ENCODE results near the gene TAP1. TPM values are rescaled to one million over a fixed set of nuclear protein-coding genes. Genes with fewer than 3 reads are reported as not detected.

The TAP1 gene
- total RNA-seq, 1 donor from 2014 or later, result 28.2 TPM

DNA sequence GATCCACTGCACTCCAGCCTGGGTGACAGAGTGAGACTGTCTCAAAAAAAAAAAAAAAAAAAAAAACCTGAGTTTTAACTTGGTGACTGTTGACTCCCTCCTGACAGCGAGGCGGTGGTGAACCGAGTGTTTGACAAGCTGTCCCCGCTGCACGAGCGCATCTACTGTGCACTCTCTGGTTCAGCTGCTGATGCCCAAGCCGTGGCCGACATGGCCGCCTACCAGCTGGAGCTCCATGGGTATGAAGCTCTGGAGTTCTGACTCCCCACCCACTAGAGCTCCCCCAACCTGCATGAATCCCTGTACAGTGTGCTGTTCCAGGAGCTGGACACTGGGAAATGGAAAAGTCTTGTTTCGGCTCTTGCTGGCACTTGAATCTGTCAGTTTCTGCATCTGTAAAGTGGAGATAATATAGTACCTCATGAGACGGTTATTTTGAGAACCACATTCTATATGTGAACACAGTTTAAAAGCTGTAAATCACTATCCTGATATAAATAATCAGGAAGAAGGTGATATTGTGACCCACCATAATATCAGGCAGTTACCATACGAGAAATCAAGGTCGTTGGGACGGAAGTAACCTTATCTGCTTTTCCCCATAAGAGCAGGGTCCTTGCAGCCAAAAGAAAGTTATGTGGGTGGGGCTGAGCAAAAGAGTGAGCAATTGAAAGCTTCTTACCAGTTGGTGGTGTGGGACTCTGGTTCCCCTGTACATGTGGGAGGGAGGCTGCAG is 3.8 kb upstream of the TAP1 start:
- TF ChIP-seq, protein P1, sequence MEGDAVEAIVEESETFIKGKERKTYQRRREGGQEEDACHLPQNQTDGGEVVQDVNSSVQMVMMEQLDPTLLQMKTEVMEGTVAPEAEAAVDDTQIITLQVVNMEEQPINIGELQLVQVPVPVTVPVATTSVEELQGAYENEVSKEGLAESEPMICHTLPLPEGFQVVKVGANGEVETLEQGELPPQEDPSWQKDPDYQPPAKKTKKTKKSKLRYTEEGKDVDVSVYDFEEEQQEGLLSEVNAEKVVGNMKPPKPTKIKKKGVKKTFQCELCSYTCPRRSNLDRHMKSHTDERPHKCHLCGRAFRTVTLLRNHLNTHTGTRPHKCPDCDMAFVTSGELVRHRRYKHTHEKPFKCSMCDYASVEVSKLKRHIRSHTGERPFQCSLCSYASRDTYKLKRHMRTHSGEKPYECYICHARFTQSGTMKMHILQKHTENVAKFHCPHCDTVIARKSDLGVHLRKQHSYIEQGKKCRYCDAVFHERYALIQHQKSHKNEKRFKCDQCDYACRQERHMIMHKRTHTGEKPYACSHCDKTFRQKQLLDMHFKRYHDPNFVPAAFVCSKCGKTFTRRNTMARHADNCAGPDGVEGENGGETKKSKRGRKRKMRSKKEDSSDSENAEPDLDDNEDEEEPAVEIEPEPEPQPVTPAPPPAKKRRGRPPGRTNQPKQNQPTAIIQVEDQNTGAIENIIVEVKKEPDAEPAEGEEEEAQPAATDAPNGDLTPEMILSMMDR (IDR thresholded peaks at IDR 0.05; ENCODE audit: insufficient read depth, low read length, severe bottlenecking), result no peak
- DNase-seq (ENCODE audit: low read depth), result no peak
- no peaks in the 10 kb centered on the region for H3K27me3 ChIP-seq (ENCODE audit: control insufficient read depth, insufficient read depth, low read length)
- H3K4me3 ChIP-seq (ENCODE audit: low read depth, low read length), result no peak overlapping the region
- no peak for FAIRE-seq
- H3K36me3 ChIP-seq (ENCODE audit: control insufficient read depth, insufficient read depth, low read length), result no peaks in the 10 kb centered on the region

DNA sequence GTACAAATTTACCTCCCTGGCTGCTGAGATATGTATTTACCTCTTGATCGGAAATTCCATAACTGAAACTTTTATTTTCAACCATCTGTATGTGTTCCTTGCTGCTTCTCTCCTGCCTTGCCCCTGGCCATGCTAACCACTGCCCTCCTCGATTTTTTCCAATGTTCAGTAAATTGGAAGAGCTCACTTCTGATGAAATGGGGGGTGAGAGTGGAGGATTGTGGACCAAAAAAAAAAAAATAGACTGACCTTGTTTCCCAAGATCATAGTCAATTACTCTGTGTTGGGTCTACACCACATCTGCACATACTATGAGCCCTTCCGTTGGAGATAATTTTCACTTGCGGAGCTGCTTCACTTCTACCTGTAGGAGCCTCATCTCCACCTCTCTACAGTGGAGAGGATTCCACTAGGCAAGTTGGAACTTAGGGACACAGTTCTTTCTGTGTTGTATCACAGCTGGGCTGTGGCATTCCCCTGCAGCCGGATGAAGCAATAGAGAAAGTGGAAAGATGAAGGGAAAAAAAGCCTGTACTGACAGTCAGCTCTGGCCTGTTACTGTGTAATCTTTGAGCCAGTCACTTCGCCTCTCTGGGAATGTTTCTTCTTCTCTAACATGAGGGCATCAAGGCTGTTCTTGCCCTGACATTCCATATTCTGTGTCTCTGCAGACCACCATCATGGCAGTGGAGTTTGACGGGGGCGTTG is 2.1 kb upstream of the TAP1 start:
- DNase-seq (ENCODE audit: low read depth) (no peak), FAIRE-seq (no peak)
- Histone ChIP-seq H3K27me3 (ENCODE audit: control insufficient read depth, insufficient read depth, low read length) (no peaks in the 10 kb centered on the region), H3K36me3 (ENCODE audit: control insufficient read depth, insufficient read depth, low read length) (peaks cover 6% of the 10 kb centered on the region), H3K4me3 (ENCODE audit: low read depth, low read length) (no peak overlapping the region)
- TF ChIP-seq, protein P1 (IDR thresholded peaks at IDR 0.05; ENCODE audit: insufficient read depth, low read length, severe bottlenecking), result no peak

DNA sequence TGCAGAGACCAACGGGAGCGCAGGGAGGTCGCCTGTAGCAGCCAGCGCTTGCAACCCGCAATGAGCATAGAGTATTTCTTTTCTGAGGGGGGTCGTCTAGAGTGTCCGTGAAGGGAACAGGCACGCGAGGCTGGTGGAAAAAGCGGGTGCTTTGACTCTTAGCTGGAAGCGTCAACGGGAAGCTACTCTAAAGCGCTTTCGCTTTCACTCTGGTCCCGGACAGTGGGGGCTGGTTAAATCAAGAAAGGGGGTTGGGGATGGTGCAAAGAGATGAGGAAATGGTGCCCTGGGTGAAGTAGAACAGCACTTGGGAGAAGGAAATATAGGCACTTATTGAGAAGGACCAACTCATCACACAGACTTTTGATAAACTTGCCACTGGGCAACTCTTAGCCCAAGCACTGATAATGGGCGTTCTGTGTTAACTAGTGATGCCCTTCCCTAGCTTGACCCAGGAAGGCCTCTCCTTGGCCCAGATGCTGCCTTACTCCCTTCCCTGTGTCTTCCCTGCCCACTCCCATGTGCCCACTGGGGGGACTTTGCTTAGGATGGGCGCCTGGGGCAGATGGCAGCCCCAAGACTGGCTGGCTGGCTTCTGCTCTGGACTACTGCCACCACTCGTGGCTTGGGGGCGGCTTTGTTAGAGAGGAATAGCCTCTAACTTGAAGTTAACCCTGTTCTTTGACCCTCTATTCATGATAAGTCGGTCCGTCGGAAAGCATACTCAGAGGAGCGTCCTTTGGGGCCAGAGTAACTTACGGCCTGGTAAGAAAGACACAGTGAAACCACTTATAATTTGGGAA is 1.1 kb upstream of the TAP1 start:
- TF ChIP-seq, protein P1 (IDR thresholded peaks at IDR 0.05; ENCODE audit: insufficient read depth, low read length, severe bottlenecking), result no peak
- no peak for DNase-seq (ENCODE audit: low read depth)
- Histone ChIP-seq H3K4me3 (ENCODE audit: low read depth, low read length) (peak overlapping the region; percentile 80), H3K27me3 (ENCODE audit: control insufficient read depth, insufficient read depth, low read length) (no peaks in the 10 kb centered on the region), H3K36me3 (ENCODE audit: control insufficient read depth, insufficient read depth, low read length) (peaks cover 9% of the 10 kb centered on the region)
- FAIRE-seq, result no peak

DNA sequence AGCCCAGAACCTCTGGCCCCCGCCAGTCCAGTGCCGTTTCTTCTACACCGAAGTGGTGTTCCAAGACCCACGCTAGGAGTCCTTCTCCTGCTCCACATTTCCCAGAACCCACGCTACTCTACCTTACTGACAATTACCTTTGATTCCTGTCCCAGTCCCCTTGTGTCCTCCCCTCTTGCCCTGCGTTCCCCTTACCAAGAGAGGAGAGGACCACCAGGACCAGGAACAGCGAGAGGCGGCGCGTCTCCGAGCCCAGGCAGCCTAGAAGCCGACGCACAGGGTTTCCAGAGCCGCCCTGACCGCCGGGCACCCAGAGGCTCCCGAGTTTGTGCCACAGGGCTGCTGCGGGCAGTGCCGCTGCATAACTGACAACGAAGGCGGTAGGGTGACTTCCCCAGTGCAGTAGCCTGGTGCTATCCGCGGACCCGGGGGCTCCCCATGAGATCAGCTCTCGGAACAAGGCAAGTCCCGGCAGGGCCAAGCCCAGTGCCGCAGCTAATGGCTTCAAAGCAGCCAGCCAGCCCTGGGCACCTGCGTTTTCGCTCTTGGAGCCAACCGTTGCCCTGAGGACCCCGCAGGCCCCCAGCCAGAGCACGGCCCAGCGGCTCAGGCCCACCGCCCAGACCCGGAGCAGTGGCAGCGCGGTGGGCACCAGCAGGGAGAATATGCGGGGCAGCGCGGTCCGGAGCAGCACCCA is 512 bp downstream of the TAP1 start:
- FAIRE-seq (no peak), DNase-seq (ENCODE audit: low read depth) (peak; percentile 48)
- Histone ChIP-seq H3K4me3 (ENCODE audit: low read depth, low read length) (peak overlapping the region; percentile 80), H3K27me3 (ENCODE audit: control insufficient read depth, insufficient read depth, low read length) (no peaks in the 10 kb centered on the region), H3K36me3 (ENCODE audit: control insufficient read depth, insufficient read depth, low read length) (peaks cover 11% of the 10 kb centered on the region)
- TF ChIP-seq, protein P1 (IDR thresholded peaks at IDR 0.05; ENCODE audit: insufficient read depth, low read length, severe bottlenecking), result no peak

DNA sequence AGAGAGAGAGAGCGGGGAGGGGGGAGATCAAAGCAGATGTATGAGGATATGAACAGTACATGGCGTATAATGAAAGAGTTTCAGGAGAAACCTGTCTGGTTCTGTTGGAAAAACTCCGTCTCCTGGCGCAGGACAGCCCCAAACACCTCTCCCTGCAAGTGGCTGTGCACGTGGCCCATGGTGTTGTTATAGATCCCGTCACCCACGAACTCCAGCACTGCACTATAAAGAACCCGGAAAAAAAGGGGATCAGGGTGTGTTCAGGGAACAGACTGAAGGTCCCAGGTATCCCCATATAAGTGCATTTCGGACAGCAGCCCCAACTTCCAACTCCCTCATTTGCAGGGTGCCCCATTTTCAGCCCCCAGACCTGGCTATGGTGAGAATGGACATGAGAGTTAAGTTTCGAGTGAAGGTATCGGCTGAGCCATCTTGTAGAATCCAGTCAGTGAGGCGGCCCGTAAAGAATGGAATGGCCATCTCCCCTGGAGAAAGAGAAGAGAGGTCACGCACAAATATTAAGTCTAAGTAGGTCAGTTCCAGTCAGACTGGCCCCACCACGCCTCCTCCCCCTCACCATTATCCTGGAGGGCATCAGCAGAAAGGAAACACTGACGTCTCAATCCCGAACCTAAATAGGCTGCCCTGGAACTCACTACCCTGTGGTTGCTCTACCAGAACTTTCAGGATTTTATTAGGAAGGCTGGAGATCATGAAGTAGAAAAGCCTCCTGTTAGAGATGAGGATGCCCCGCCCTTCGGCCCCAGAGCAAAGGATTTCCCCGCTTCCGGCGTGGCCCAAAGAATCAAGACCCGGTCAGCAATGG is 1.3 kb downstream of the TAP1 start:
- DNase-seq (ENCODE audit: low read depth) (no peak), FAIRE-seq (no peak)
- TF ChIP-seq, protein P1 (IDR thresholded peaks at IDR 0.05; ENCODE audit: insufficient read depth, low read length, severe bottlenecking), result no peak
- Histone ChIP-seq H3K27me3 (ENCODE audit: control insufficient read depth, insufficient read depth, low read length) (no peaks in the 10 kb centered on the region), H3K36me3 (ENCODE audit: control insufficient read depth, insufficient read depth, low read length) (peaks cover 15% of the 10 kb centered on the region), H3K4me3 (ENCODE audit: low read depth, low read length) (peak overlapping the region; percentile 80)
